HuH-7.5 (cell line): ENCODE measurements around the gene BACH2.
A peak's percentile ranks its signal among the peaks of the same experiment; 100 is the strongest.

Experiments used
- DNase-seq: peaks from one replicate; pipeline ENCODE4 v3.0.0; 2011; ENCODE audit warnings: low spot score

Gene BACH2

DNA sequence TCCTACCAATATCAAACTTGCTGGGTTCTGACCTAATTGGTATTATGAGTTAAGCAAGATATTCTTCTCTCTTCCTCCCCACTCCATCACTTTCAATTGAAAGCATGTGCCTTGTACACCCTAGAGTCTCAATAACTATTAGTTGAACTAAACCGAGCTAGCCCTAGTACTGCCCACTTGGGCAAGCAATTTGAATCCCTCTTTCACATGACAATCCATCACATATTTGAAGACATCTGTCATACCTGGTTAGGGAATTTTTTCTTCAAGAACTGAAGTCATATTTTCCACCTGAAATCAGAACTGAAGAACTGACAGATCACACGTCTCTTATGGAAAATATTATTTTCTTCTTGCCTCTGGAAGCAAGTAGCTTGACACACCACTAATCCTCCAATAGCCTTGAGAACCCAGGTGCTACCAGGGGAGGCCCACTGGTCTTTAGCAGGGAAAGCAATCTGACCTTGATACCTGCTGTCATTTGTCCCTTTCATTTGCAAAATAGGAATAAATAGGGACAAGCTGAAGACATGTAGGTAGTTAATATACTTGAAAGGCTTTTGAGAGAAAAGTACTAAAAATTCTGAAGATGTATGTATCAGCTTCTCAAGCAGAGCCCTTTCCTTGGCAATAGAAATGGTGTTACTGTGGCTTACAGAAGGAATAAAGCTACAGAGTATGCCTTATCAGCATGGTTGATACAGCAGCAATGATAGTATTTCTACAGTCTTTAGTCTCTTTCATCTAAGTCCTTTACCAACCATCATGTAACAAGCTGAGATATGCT, 331.0 kb downstream of the BACH2 start:
- DNase-seq, result no peak

DNA sequence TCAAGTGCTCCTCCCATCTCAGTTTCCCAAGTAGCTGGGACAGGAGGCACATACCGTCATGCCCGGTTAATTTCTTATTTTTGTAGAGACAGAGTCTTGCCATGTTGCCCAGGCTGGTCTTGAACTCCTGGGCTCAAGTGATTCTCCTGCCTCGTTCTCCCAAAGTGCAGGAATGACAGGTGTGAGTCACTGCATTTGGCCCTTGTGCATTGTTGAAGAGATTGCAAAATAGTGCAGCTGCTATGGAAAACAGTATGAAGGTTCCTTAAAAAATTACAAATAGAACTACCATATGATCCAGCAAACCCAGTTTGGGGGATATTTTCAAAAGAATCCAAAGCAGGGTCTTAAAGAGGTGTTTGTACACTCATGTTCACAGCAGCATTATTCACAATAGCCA, 333.3 kb downstream of the BACH2 start:
- no peak for DNase-seq

DNA sequence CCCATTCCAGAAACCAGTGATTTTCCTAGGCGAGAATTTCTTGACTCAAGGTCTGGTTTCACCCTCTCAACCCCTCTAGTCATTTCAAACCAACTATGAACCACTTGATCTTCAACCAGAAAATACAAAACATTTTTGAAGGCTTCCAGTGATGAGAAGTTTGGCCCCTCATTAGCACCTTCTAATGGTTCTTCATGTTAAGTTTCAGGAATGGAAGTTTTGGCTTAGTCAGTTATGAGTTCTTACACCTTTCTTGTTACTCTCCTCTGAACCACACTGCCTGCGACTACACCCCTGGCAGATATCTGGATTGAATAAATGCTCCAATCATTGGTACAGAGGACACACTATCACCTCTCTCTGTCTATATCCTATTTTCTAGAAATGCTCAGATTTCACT, 335.2 kb downstream of the BACH2 start:
- DNase-seq, result no peak

DNA sequence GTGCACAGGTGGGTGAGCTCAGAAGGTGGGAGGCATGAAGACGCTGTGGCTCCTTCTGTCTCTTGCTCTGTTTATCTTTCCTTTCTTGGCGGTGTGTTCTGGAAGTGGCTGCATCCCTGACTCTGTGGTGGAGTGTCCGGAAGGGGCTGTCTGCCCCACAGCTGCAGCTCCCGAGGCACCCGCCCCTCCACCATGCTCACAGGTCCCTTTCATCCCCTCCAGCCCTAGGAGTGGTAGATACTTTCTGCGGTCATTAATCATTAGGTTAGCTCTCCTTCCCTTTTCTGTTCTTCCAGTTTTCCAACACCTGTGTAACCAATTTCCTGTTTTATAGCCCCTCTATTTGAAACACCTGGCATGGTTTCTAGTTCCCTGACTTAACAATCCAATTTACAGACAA, 336.8 kb downstream of the BACH2 start:
- DNase-seq, result no peak

DNA sequence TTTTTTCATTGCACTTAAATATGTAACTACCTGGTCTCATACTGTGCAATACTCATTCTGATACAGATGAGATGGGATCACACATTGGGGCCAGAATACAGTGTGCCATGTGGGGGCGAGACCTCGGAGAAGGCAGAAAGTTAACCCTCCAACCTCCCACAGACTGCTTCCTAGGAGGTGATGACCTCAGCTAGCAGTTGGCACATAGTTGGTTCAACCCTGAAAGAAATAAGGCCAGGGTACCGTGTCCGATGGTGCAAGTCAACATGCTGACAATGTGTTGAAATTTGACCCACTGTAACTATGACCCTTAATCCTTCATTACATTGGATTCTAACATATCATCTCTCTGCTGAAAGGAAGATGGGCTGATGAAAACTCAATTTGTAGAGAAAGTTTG, 340.5 kb downstream of the BACH2 start:
- no peak for DNase-seq

DNA sequence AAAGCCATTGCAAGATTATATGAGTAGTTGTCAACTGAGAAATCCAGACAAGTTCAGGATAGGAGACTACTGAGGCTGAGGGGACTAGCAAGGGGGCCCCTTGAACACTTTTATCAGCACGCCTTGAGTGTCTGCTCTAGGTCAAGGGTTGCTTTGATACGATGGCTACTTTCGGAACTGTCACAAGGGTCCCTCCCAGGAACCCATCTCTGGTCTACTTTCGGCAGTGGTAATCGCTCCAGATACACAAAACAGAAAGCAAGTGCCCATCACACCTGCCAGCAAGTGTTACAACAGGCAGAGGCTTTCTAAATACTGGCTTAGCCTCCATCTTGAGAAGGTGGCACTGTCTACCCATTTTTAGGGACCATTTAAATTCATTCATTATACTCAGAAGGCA, 341.3 kb downstream of the BACH2 start:
- no peak for DNase-seq

DNA sequence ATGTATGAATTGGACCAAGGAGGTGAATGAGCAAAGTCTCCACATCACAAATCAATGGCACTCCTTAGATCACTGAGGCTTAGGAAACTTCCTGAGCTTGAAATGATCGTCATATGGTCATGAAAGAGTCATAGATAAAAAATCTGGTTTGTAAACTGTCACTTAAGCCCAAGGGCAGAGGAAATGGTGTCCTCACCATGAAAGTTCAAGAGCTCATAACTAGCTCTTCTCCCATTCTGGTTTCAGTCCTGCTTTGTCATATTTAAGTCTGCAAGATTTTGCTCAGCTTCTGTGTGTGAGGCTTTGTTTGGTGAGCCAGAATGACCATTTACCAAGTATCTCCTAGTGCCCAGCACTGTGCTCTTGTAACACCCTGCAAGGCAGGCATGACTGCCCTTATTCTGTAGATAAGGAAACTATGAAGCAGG, 341.9 kb downstream of the BACH2 start:
- DNase-seq, result no peak

DNA sequence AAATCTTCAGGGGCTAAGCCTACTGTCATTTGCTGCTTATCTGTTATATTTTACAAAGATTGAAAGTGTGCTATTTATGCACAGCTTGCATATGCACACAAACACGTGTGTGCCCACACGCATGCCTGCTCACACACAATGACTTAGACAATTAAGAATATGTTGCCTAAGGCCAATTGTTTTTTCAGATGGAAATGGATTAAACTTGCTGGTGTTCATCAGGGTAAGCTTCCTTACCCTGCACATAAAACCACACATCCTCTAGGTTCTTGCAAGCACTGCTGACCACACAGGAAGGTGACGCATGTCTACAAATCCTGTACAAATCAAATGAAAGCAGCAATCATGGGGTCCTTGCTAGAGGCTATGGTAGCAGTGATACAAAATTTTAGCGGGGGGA, 344.0 kb downstream of the BACH2 start:
- no peak for DNase-seq

DNA sequence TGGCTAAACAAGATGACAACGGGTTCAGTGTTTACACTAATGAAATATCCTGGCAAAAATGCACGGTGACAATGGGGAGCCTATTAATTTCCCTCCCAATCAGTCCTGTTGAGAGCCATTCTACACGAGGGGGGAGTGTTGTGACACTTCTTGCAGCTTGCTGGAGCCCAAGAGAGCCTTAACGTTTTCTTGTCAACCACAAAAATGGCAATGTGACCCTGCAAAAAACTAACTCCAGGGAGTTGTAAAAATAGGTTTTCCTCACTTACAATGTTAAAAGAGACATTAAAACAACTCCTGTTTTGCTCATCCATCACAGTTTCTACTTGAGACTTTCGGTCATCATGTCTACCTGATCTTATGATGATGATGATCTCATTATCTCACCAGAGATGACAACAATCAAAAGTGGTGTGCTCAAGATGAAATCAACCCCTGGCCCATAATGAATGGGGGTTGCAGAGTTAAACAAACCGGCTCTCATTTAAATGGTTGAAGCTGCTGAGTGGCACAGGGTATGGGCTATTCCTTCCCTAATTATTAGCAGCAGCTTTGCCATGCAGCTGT, 344.5 kb downstream of the BACH2 start:
- DNase-seq, result no peak

DNA sequence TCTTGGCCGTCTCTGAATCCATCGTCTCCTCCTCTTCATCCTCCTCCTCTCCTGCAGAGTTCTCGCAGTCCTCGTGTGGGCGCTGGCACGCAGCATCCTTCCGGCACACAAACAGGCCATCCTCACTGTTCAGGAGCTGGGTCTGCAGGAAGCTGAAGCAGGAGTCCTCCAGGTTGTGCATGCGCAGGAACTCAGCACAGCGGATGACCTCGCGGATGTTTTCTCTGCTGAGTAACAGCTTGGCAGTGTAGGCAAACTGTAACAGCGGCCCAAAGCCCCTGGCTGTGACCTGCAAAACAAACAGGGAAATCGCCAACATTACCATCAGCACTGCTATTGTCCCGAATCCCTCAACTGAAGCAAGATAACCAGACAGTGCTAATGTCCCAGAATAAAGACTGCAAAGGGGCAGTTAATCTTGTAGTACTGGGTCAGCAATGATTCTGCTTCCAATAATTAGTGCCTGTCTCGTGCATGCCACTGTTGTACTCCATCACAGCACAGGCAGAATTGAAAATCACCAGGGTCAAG, 345.0 kb downstream of the BACH2 start:
- no peak for DNase-seq

DNA sequence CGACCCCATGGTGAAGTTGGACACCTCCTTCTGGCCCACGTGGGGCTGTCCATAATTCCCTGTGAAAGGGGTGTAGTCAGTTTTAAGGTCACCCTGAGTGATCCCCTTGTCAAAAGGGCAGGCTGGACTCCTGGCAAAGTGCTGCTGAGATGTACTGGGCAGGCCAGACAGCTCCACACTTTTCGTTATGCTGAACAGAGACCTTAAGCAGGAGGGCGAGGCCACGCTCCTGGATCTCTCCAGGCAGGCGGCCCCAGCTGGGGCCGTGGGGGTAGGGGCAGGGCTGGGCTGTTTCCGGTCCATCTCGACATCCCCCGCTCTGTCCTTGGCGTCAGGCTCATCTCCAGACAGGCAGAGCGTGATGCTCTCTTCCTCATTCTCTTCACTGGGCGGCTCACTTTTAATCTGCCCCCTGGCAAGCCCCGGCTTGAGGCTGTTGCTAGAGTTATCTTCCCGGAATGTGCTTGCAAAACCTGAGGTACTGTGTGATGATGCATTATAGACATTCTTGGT, 345.7 kb downstream of the BACH2 start:
- no peak for DNase-seq

DNA sequence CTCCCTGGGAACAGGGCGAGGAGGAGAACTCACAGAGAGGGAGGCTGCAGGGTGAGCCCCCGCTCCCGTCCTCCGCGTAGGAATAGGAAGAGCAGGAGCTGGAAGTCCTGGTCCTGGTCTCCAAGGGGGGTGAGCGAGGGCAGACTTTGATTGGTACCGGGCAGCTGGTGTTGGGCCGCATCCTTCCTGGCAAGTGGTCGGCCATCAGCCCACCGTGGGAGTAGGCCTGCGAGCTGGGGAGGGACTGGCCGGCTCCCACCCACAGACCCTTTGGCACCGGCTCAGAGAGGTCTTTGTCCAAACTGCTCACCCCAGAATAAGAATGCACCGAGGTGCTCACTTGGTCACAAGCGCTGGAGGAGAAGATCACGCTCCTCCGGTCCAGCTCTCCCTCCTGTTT, 346.2 kb downstream of the BACH2 start:
- DNase-seq, result no peak

DNA sequence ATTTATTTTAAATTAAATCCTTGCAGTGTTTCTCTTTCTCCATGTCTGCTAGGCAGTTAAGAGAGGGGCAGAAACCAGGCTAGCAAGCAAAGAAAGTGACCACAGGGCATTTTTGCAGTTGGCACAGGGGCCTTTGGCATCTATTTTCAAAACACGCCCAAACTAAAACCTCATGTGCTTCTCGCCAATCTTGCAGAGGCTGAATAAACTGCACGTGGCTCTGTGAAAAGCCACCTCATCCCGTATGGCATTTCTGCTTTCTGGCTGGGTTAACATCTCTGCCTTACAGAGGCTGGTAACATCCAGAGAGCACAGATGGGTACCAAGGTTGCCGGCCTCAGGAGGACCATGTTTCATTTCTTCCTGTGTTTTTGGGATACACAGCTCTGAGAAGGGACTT, 347.8 kb downstream of the BACH2 start:
- no peak for DNase-seq

DNA sequence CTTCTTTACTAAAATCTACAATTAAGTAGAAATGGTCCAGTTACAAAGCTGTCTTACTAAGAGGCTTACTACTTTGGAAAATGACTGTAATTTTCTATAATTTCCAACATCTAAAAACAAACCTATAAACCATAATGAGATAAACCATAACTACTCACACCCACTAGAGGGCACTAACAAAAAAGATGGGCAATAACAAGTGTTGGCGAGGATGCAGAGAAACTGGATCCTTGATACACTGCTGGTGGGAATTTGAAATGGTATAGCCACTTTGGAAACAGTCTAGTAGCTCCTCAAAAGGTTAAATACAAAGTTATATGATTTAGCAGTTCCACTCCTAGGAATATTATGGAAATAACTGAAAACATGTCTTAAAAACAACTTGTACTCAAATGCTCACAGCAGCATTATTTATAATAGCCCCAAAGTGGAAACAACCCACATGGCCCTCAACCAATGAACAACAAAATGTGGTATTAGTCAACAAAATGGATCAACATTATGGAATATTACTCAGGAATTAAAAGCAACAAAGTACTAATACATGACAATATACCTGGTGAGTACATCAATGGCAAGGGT, 351.7 kb downstream of the BACH2 start:
- DNase-seq, result no peak

DNA sequence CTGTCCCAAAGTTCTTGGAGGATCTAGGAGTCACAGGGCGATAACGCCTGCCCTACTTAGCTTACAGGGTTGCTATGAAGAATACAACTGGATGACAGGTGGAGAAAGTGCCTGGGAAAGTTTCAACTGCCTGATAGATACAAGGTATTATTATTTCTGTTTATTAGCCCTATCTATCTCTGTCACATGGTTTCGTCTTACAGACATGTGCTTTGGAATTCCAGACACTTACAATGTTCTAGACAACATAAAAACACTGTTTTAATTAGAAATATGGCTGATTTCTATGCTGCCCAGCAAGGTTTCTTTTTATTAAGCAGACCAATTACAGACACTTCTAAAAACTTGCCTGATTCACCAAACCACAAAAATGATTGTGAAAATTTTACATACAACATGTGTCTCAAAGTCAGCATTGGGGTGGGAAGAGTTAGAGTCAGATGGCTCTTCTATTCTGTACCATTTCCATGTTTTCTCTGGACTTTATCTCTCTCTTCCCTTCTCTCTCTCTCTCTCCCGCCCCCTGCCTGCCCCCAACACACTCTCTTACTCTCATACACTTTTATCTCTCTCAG, 352.4 kb downstream of the BACH2 start:
- no peak for DNase-seq

DNA sequence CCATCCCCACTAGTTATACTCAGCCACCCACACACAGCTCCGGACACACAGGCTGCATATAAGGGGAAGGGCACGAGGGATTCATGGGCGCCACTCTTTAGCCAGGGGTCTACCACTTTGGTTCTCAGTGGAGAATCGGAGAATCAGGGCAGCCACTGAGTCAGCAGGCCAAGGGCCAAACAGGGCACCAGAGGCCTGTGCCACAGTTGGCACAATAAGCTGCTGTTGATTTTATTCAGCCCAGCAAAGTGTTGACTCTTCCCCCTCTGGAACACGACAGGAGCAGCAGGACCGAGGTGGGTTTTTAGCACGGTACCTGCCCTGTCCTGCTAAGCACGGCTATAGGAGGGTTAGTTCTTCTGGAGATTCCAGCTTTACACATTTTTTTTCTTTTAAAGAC, 354.0 kb downstream of the BACH2 start:
- no peak for DNase-seq

DNA sequence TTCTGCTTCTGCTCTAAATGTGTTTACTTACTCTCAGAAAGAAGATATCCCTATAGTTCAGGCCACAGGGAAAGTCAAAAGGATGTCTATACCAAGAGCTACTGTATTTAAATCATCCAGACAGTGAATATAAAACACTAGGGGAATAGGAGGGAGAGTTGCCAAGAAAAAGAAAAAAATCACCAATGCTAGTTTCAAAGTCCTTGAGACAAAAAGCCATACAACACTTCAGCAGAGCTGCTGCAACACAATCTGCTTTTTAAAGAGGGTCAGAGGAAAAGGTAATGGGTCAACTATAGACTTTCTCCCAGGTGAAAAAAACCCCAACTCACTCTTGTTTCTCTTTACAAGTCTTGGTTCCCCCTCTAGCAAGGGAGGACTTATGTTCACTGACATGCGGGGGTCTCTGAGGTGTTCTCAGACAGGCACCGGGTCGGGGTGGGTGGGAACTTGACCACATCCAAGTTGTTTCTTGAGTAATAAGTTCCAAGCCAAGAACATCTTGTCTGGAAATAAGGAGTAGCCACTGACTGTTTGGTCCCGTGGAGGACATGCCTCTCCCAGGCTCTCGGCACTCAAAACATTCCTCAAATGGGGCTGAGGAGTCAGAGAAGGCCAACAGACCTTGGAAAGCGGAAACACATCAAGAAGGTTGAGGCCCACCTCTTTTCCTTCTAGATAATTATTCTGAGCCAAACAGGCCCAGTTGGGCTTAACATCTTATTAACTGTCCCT, 354.7 kb downstream of the BACH2 start:
- no peak for DNase-seq

DNA sequence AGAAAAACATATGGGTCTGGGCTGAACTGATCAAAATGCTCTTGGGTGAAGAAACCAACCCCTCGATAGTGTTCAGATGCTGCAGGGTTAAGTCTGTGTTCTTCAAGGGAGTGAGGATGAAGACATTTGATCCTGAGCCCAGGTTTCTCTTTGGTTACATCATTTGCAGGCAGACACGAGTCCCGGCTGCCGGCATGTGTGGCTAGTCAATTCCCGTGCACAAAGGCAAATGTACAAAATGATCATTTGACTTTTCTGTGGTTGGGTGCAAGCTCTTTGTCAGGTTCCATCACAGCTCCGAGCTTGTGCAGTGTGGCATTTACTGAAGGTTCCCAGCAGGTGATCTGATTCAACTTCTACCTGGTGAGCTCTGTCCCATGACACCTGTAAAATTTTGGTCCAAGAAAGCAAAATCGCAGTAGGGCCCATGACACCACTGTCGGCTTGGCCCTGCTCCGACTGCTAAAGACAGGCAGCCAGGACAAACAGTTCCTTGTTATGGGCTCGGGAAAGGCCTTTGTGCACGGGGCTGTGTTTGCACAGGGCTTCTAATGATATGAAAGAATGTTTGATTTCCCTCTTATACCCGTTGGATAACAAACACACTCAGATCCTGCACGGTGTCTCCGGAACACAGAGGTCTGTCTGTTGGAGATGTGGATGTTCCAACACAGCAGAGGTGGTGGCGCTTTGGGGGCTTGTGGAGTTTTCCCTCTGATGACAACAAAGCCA, 355.4 kb downstream of the BACH2 start:
- DNase-seq, result peak; percentile 34

DNA sequence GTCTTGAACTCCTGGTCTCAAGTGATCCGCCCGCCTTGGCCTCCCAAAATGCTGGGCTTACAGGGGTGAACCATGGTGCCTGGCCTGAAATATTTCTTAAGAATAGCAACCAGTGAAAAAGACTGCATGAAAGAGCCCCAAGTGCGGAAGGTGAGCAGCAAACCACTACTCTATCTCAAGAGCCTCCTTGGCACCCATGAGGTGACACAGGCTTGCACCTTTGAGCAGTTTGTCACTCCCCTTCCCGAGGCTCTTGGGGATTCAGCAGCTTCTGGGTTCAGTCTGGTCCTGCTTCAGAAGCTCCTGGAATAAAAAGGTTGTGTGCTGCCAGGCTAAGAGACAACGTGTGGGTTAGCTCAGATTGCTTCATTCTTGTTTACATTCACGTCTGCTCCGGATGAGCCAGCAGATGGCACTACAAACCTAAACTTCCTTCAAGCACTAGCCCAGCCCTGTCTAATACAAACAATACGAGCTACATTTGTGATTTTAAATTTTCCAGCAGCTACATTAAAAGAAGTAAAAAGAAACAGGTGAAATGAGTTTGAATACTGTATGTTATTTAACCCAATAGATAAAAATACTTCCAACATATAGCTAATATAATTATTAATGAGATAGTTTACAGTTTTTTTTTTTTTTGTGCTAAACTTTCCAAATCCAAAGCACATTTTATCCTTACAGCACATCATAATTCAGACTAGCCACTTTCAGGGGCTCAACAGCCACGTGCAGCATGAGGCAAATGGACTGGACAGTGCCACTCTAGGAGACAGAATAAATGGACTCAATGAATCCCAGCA, 356.2 kb downstream of the BACH2 start:
- peak; percentile 86 for DNase-seq

DNA sequence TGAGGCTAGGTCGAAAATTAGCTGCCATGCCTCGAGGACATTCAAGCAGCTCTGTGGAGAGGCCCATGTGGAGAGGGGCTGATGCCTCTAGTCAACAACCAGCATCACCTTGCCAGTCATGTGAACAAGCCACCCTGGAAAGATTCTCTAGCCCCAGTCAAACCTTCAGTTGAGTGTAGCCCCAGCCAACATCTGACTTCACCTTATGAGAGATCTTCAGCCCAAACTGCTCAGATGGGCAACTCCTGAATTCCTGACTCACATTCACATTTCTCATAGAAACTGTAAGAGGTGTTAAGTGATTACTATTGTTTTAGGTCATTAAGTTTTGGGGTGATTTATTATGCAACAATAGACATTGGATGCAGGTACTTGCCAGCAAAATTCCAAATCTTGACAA, 357.5 kb downstream of the BACH2 start:
- no peak for DNase-seq

DNA sequence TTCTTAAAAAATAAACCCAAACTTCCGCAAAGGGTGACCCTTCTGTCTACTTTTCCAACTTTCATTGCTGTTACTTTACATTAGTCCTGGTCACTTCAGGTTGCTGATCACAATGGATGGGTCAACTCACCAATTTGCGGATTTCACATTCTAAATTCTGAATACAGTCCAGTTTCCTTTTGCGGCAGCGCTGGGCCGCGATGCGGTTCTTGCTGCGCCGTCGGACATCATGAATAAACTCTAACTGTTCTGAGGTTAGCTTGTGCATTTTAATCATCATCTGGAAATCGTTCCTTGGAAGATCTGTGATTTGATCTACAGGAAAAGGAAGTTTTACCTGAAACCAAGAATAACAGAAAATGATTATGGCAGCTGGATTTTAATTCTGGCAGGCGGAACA, 358.6 kb downstream of the BACH2 start:
- no peak for DNase-seq
